Measurements from ENCODE around the gene RUFY2. TPM values are rescaled to one million over a fixed set of nuclear protein-coding genes. Genes with fewer than 3 reads are reported as not detected.

Gene RUFY2
- total and polyA plus RNA-seq, 10 donors, result 4.5 to 33.1 (median 22.1) TPM

DNA sequence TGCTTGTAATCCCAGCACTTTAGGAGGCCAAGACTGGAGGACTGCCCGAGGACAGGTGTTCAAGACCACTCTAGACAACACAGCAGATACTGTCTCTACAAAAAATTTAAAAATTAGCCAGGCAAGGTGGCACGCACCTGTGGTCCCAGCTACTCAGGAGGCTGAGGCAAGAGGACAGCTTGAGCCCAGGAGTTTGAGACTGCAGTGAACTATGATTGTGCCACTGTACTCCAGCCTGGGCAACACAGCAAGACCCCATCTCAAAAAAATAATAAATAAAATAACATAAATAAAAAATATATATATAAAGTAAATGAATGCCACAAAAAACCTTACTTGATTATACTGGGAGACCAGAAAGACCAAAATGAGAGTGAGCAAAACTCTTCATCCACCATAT is 53.5 kb downstream of the RUFY2 start:
- no peak overlapping the region for H3K27ac ChIP-seq
- 88 to 100% (median 94%) methylated on average over 2 of the region's 2 CpGs for WGBS, 5 donors

DNA sequence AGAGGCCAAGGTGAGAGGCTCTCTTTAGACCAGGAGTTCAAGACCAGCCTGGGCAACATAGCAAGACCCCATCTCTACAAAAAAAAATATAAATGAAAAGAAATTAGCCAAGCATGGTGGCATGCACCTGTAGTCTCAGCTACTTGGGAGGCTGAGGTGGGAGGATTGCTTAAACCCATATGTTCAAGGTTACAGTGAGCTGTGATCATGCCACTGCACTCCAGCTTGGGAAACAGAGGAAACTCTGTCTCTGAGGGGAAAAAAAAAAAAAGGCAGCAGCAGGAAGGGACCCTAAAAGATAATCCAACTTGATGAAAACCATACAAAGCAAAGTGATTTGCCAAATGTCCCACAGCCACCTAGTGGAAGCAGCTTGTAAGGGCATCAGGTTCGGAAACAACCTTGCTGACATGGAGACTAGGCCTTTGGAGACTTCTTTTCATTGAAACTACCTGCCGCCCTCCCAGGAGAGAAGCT is 58.8 kb downstream of the RUFY2 start:
- WGBS, 5 donors, result 54 to 67% (median 62%) methylated on average over 2 of the region's 2 CpGs
- Histone ChIP-seq H3K27ac (peak overlapping the region in 2 of 8 donors; percentile 0 to 6), H3K9me3 (no peaks in the 10 kb centered on the region), H3K36me3 (peaks cover 0 to 87% (median 52%) of the 10 kb centered on the region in 6 donors), H3K4me3 (no peak overlapping the region), H3K27me3 (replicated peaks in 1 of 7) (no peaks in the 10 kb centered on the region), H3K4me1 (peaks cover 0 to 8% (median 0%) of the 10 kb centered on the region in 6 donors)
- no peak for DNase-seq
- intact Hi-C loops (cut with DNase I; ENCODE audit: low total_unique reads), result no loop called here
- peak; percentile 34 to 76 (median 63) for TF ChIP-seq CTCF (IDR thresholded peaks at IDR 0.05 in 8 of 11, conservative IDR thresholded peaks at IDR 0.05 in 3 of 11)
- TF ChIP-seq POLR2A (IDR thresholded peaks at IDR 0.05), result no peak
- peak in 1 of 3 donors; percentile 10 for TF ChIP-seq POLR2AphosphoS5 (IDR thresholded peaks at IDR 0.05)

More for the DNA sequence above, 53.5 kb downstream of the RUFY2 start:
- peaks cover 0 to 4% (median 0%) of the 10 kb centered on the region in 6 donors for H3K4me1 ChIP-seq
- intact Hi-C loops (cut with DNase I; ENCODE audit: low total_unique reads), result no loop called here
- H3K9me3 ChIP-seq, result no peaks in the 10 kb centered on the region
- peaks cover 0 to 93% (median 59%) of the 10 kb centered on the region in 6 donors for H3K36me3 ChIP-seq
- no peak overlapping the region for H3K4me3 ChIP-seq
- TF ChIP-seq POLR2AphosphoS5 (IDR thresholded peaks at IDR 0.05), result no peak
- TF ChIP-seq POLR2A (IDR thresholded peaks at IDR 0.05), result no peak
- no peak for TF ChIP-seq CTCF (IDR thresholded peaks at IDR 0.05 in 8 of 11, conservative IDR thresholded peaks at IDR 0.05 in 3 of 11)
- no peaks in the 10 kb centered on the region for H3K27me3 ChIP-seq (replicated peaks in 1 of 7)
- no peak for DNase-seq

GRCh38 chr10:68346774-68347173 is 60.3 kb downstream of the RUFY2 start:
- no peak for DNase-seq
- H3K36me3 ChIP-seq, result peaks cover 0 to 87% (median 53%) of the 10 kb centered on the region in 6 donors
- TF ChIP-seq POLR2AphosphoS5 (IDR thresholded peaks at IDR 0.05) (peak in 1 of 3 donors; percentile 29), POLR2A (IDR thresholded peaks at IDR 0.05) (no peak), CTCF (IDR thresholded peaks at IDR 0.05 in 8 of 11, conservative IDR thresholded peaks at IDR 0.05 in 3 of 11) (no peak)
- intact Hi-C loops (cut with DNase I; ENCODE audit: low total_unique reads), result no loop called here
- H3K9me3 ChIP-seq, result no peaks in the 10 kb centered on the region
- peaks cover 0 to 8% (median 0%) of the 10 kb centered on the region in 6 donors for H3K4me1 ChIP-seq
- H3K27ac ChIP-seq, result no peak overlapping the region
- WGBS, 5 donors, result 73 to 99% (median 92%) methylated on average over 4 of the region's 4 CpGs
- H3K27me3 ChIP-seq (replicated peaks in 1 of 7), result no peaks in the 10 kb centered on the region
- no peak overlapping the region for H3K4me3 ChIP-seq

- H3K4me1 ChIP-seq, result peaks cover 0 to 16% (median 0%) of the 10 kb centered on the region in 6 donors
- H3K4me3 ChIP-seq, result no peak overlapping the region
- no peak overlapping the region for H3K27ac ChIP-seq
- no peak for TF ChIP-seq POLR2AphosphoS5 (IDR thresholded peaks at IDR 0.05)
- no peak for DNase-seq
- 91 to 97% (median 94%) methylated on average over 4 of the region's 4 CpGs for WGBS, 5 donors
- H3K27me3 ChIP-seq (replicated peaks in 1 of 7), result no peaks in the 10 kb centered on the region
- no peaks in the 10 kb centered on the region for H3K9me3 ChIP-seq
- intact Hi-C loops (cut with DNase I; ENCODE audit: low total_unique reads), result no loop called here
- H3K36me3 ChIP-seq, result peaks cover 0 to 87% (median 55%) of the 10 kb centered on the region in 6 donors
Measured at GRCh38 chr10:68345621-68346020, 61.5 kb downstream of the RUFY2 start.

Data from spleen (tissue), 11 donors.